Activated CD4-positive, alpha-beta T cell treated with anti-CD3 and anti-CD28 coated beads, Interleukin-2, amount 50 U/mL, for 48 hours (primary cell): Measurements from ENCODE around the gene PIEZO1.

Experiments
- DNase-seq, 2 experiments: peaks; one replicate each; pipeline ENCODE4 v3.0.0-alpha.2; 2020

Gene PIEZO1

DNA sequence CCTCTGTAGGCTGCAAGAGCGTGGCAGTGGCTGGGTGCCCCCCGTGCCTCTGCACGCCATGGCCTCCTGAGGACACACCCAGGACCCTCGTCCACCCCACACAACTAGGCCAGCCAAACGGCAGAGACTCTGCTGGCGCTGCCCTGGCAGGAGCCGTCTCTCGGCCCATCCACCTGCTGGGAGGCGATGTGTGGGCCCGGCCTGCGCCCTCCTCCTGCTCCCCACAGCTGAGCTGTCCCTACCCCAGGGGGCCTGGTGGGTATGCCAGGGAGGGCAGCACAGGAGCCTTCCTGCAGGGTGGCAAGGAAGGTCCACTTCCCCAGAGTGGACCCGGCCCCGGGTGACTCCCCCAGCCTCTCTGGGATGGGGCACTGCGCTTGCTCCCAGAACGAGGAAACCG lies 85.8 kb downstream of the PIEZO1 start:
- no peak for DNase-seq

GRCh38 chr16:88698646-88699045 lies 86.4 kb downstream of the PIEZO1 start:
- no peak for DNase-seq

- peak in 1 of 2 experiments; percentile 26 for DNase-seq
These were observed 87.0 kb downstream of the PIEZO1 start for GRCh38 chr16:88697831-88698615.

- no peak for DNase-seq
These were observed 87.7 kb downstream of the PIEZO1 start for GRCh38 chr16:88697116-88697830.

GRCh38 chr16:88696441-88696840 lies 88.6 kb downstream of the PIEZO1 start:
- DNase-seq = no peak

DNA sequence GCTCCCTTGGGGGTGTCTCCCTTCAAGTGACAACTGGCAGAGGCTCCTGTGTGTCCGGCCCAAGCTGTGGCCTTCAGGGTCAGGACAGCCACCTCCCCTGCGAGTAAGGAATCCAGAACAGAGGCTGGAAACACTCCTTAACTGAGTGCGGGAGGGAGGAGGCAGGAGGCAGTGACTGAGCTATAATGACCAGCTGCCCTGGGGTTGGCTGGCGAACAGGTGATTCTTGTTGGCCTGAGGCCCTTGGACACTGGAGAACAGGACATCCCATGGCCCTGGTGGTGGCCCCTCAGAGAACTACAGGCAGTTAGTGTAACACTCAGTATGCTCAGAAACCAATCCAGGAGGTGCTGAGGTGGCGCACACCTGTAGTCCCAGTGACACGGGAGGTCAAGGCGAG lies 89.3 kb downstream of the PIEZO1 start:
- DNase-seq = no peak

- DNase-seq = no peak
These were observed 89.8 kb downstream of the PIEZO1 start for GRCh38 chr16:88695218-88695617.

- DNase-seq = no peak
These were observed 90.6 kb downstream of the PIEZO1 start for GRCh38 chr16:88694221-88695087.

DNA sequence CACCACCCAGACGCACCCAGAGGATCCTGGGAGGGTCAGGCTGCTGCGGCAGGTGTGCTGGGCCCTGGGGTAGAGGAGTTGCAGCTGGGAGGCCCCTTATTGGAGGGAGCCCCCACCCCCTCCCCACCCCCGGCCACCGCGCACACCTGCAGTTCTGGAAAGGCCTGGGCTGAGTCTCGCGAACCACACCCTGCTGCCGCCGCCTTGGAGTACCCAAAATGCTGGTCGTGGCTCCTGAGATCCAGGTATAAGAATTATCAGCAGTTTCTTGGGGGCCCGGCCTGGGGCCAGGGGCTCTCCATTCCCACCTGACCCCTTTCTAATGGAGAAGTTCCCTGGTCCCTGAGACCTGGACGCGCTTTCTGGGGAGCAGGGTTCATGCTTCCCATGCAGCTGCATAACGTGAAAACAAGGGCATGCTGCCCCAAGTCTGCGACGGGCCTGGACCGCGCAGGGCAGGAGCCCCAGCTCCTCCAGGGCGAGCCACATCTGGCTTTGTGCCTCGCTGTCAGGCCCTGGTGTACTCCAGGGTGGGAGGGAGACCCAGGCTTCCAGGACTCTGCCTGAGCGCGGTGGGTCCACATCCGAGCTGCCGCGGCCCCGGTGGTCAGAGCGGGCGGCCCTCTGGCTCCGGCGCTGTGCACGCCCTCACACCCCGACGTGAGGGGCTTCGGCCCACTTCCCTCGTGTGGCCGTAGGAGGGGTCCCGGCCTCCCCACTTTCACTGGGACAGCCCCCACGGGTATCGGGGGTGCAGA lies 91.4 kb downstream of the PIEZO1 start:
- no peak for DNase-seq

DNA sequence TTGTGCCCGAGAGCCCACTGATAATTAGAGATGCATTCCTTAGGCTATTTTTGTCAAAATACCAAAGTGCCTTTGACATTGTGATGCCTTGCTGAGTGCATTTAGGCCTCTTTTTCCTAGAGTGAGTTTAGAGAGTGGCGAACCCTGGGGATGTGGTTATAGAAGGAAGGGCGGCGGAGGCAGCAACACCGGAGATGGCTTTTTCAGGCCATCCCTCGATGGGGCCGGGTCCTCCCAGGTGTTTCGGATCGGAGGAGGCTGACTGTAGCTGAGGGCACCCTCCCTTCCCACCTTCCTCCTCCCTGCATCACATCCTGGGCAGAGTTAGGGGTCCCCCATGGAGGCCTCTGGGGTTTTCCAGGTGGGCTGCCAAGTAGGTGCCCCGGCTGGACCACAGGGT lies 92.2 kb downstream of the PIEZO1 start:
- DNase-seq = no peak

GRCh38 chr16:88691924-88692560 lies 93.0 kb downstream of the PIEZO1 start:
- peak; percentile 21 to 42 for DNase-seq

DNA sequence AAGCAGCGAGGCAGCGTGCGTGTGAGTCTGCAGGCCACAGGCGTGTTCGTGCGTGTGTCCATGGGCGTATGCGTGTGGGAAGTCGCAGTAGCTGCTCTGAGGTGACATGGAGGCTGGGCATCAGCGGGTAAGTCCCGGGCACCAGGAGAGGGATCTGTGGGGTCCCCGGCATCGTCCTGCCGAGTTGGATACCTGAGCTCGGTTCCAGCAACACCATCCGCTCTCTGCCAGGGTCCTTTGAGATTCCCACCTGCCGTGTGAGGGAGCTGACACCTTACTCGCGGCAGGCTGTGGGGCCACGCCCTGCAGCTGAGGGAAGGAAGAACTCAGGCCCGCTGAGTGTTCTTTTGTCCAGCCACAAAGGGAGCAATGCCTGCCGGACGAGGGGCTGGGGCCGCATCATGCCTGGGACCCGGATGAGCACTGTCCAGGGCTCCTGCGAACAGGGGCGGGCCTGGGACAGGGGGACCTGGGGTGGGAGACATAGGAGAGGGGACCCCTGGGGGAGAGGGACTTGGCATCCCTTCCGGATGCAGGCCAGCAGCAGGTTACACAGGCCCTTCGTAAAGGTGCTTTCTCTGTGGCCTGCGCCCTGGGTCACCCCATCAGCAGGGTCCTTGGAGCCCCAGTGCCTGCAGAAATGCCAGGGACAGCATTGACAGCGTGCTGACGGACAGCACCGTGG lies 93.7 kb downstream of the PIEZO1 start:
- no peak for DNase-seq

- no peak for DNase-seq
These were observed 94.5 kb downstream of the PIEZO1 start for GRCh38 chr16:88690341-88691128.

GRCh38 chr16:88688013-88688778 lies 96.8 kb downstream of the PIEZO1 start:
- no peak for DNase-seq

DNA sequence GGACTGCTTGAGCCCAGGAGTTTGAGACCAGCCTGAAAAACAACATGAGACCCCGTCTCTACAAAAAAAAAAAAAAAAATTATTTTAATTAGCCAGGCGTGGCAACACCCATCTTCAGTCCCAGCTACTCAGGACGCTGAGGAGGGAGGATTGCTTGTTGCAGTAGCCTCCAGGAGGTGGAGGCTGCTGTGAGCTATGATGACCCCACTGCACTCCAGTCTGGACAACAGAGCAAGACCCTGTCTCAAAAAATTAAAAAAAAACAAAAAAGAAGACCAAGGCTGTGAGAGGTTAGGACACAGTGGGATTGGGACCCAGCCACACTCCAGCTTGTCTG lies 97.4 kb downstream of the PIEZO1 start:
- no peak for DNase-seq

- no peak for DNase-seq
These were observed 97.8 kb downstream of the PIEZO1 start for GRCh38 chr16:88687254-88687576.

GRCh38 chr16:88686439-88687253 lies 98.4 kb downstream of the PIEZO1 start, which contains the start of gene SNAI3:
TSS of gene SNAI3 (minus strand) at chr16:88686507. CDS start at chr16:88686406, 101 bp downstream.
- peak; percentile 92 to 93 for DNase-seq

- peak; percentile 48 for DNase-seq
These were observed 99.0 kb downstream of the PIEZO1 start for GRCh38 chr16:88686062-88686438.
